A549 (cell line): Measurements from ENCODE around the gene RGS6. TPM values are rescaled to one million over a fixed set of nuclear protein-coding genes. Genes with fewer than 3 reads are reported as not detected.

ENCODE experiments used
- ATAC-seq, 2 experiments: fragments of 200-7000 bp in 1 of 2; fragments of >200 bp in 1 of 2; cut with Nextera tagmentation in 1 of 2; cut with Tn5 transposase in 1 of 2; 3 replicates each; pipeline versions ENCODE4 v1.8.0 to v1.9.1; 2018 to 2020; ENCODE audit warnings: mild to moderate bottlenecking in 1 of 2, moderate library complexity in 1 of 2
- CTCF ChIA-PET: fragments of 300-600 bp; sonication (Branson Sonifier 250); formaldehyde crosslinking; extraction: SDS; loops from one replicate; lab custom pipeline; 2021; ENCODE audit warnings: antibody characterized with exemption, inconsistent platforms; lab: Yijun Ruan, JAX
- POLR2A ChIA-PET: fragments of 350-600 bp; formaldehyde crosslinking; extraction: SDS; loops from one replicate; lab custom pipeline; 2021; ENCODE audit warnings: antibody characterized with exemption, inconsistent platforms; lab: Yijun Ruan, JAX
- DNase-seq, 2 experiments: peaks; one replicate each; pipeline versions ENCODE4 v3.0.0 to v3.0.0-alpha.2; 2011 to 2016; ENCODE audit warnings: low read depth in 1 of 2, low spot score in 1 of 2
- FAIRE-seq: peaks from 2 replicates; lab custom pipeline; 2011; peaks lifted over from hg19 to GRCh38; lab: Jason Lieb, UNC
- H3K27ac ChIP-seq, 2 experiments: fragments of >200 bp; sonication (Bioruptor Twin); formaldehyde crosslinking; 3 replicates each; pipeline ENCODE4 v1.5.1; 2016 to 2017
- H3K4me1 ChIP-seq: fragments of >200 bp; sonication (Bioruptor Twin); formaldehyde crosslinking; 3 replicates; pipeline ENCODE4 v1.6.1; 2016
- H3K4me2 ChIP-seq: fragments of >200 bp; sonication (Bioruptor Twin); formaldehyde crosslinking; 3 replicates; pipeline ENCODE4 v1.6.1; 2016
- H3K4me3 ChIP-seq: fragments of >200 bp; sonication (Bioruptor Twin); formaldehyde crosslinking; 3 replicates; pipeline ENCODE4 v1.5.1; 2016
- H3K9me3 ChIP-seq: fragments of >200 bp; sonication (Bioruptor Twin); formaldehyde crosslinking; 3 replicates; pipeline ENCODE4 v1.6.1; 2016
- BCL3 ChIP-seq: fragments of >200 bp; sonication (Bioruptor Twin); formaldehyde crosslinking; IDR thresholded peaks from 3 replicates; pipeline ENCODE4 v1.6.1; 2016
- CBX2 ChIP-seq: fragments of 200-600 bp; sonication (generic); IDR thresholded peaks from 2 replicates; pipeline ENCODE4 v1.6.1; 2016; ENCODE audit warnings: low read depth, mild to moderate bottlenecking, borderline replicate concordance
- CEBPB ChIP-seq, 2 experiments: fragments of >200 bp in 1 of 2; sonication (Bioruptor Twin) in 1 of 2; formaldehyde crosslinking in 1 of 2; IDR thresholded peaks; 2 replicates each; pipeline ENCODE4 v1.6.1; 2012 to 2016
- CHD4 ChIP-seq: fragments of 200-600 bp; sonication (generic); IDR thresholded peaks from 2 replicates; pipeline ENCODE4 v1.6.1; 2016; ENCODE audit warnings: antibody characterized with exemption, mild to moderate bottlenecking, borderline replicate concordance
- EP300 ChIP-seq, 2 experiments: fragments of >200 bp; sonication (Bioruptor Twin); formaldehyde crosslinking; IDR thresholded peaks; 2 replicates in 1 of 2; 3 replicates in 1 of 2; pipeline ENCODE4 v1.6.1; 2016 to 2017
- ESRRA ChIP-seq: fragments of 150-350 bp; IDR thresholded peaks from 2 replicates; pipeline ENCODE4 v1.6.1; 2014; ENCODE audit warnings: mild to moderate bottlenecking, low read length, borderline replicate concordance
- FOXS1 ChIP-seq: fragments of 250-450 bp; sonication (Bioruptor Pico); IDR thresholded peaks from 2 replicates; pipeline ENCODE4 v1.5.0; 2020; ENCODE audit warnings: mild to moderate bottlenecking, moderate library complexity
- GATA3 ChIP-seq: IDR thresholded peaks from 2 replicates; pipeline ENCODE4 v1.6.1; 2012; ENCODE audit warnings: borderline replicate concordance
- HDAC2 ChIP-seq: fragments of 200-600 bp; sonication (generic); IDR thresholded peaks from 2 replicates; pipeline ENCODE4 v1.6.1; 2016
- HMGXB4 ChIP-seq: fragments of 250-450 bp; sonication (Bioruptor Pico); IDR thresholded peaks from 2 replicates; pipeline ENCODE4 v1.5.0; 2021; ENCODE audit warnings: mild to moderate bottlenecking, moderate library complexity, borderline replicate concordance
- JUN ChIP-seq, 2 experiments: fragments of >200 bp; sonication (Bioruptor Twin); formaldehyde crosslinking; IDR thresholded peaks; 2 replicates in 1 of 2; 3 replicates in 1 of 2; pipeline ENCODE4 v1.6.1; 2016 to 2017
- MAFK ChIP-seq: fragments of 450-650 bp; IDR thresholded peaks from 2 replicates; pipeline ENCODE4 v1.6.1; 2014; ENCODE audit not compliant: partially characterized antibody
- MAX ChIP-seq: IDR thresholded peaks from 2 replicates; pipeline ENCODE4 v1.6.1; 2012
- NFE2L2 ChIP-seq: fragments of 150-350 bp; conservative IDR thresholded peaks from 2 replicates; pipeline ENCODE4 v1.6.1; 2014; ENCODE audit warnings: low read length
- PBX3 ChIP-seq: IDR thresholded peaks from 2 replicates; pipeline ENCODE4 v1.6.1; 2012
- POLR2A ChIP-seq: IDR thresholded peaks from 2 replicates; pipeline ENCODE4 v1.6.1; 2012; ENCODE audit warnings: mild to moderate bottlenecking, low read length
- POLR2AphosphoS2 ChIP-seq: conservative IDR thresholded peaks from 2 replicates; pipeline ENCODE4 v1.6.1; 2012; ENCODE audit warnings: low read length, improper control_type of control experiment, inconsistent platforms
- REST ChIP-seq: fragments of 200-600 bp; sonication (generic); IDR thresholded peaks from 2 replicates; pipeline ENCODE4 v1.6.1; 2016; ENCODE audit warnings: antibody characterized with exemption, mild to moderate bottlenecking, moderate library complexity
- RNF2 ChIP-seq: fragments of 200-600 bp; sonication (generic); IDR thresholded peaks from 2 replicates; pipeline ENCODE4 v1.6.1; 2016; ENCODE audit warnings: low read depth, mild to moderate bottlenecking, antibody characterized with exemption, moderate library complexity, borderline replicate concordance
- SMC3 ChIP-seq: fragments of >200 bp; sonication (Bioruptor Twin); formaldehyde crosslinking; IDR thresholded peaks from 3 replicates; pipeline ENCODE4 v1.6.1; 2018; ENCODE audit warnings: inconsistent platforms
- SREBF2 ChIP-seq: fragments of 450-650 bp; IDR thresholded peaks from 2 replicates; pipeline ENCODE4 v1.6.1; 2014; ENCODE audit warnings: mild to moderate bottlenecking, moderate library complexity
- TFCP2L1 ChIP-seq: fragments of 250-450 bp; sonication (Bioruptor Pico); IDR thresholded peaks from 2 replicates; pipeline ENCODE4 v1.5.0; 2021; ENCODE audit warnings: mild to moderate bottlenecking
- ZFP36 ChIP-seq: fragments of 450-650 bp; IDR thresholded peaks from 2 replicates; pipeline ENCODE4 v1.6.1; 2014; ENCODE audit warnings: borderline replicate concordance; ENCODE audit not compliant: partially characterized antibody
- WGBS: methylation state at CpG from one replicate; pipeline ENCODE4 v1.1.6; 2017; ENCODE audit errors: missing lambda C conversion rate; 5-methylcytosine and 5-hydroxymethylcytosine counted together
- polyA plus RNA-seq, 4 experiments: library from polyadenylated mRNA; depleted of rRNA in 3 of 4; stranded (reverse); fragments of >200 nt; fragmentation: RNase III in 1 of 4; extraction: RNeasy Plus Mini Kit Qiagen cat#74134 plus additional on column Dnase treatment in 1 of 4; gene quantifications; 2 replicates in 3 of 4; 3 replicates in 1 of 4; pipeline ENCODE4 v1.2.3, GENCODE V29; 2011 to 2017

RGS6 gene
- polyA plus RNA-seq, 2 of the 4 experiments (the other 2 are of a cell fraction), result not detected

- TF ChIP-seq REST (no peak), RNF2 (no peak), HMGXB4 (no peak), ZFP36 (no peak)
Measured at GRCh38 chr14:72404998-72405397, 472.8 kb downstream of the RGS6 start (continued).

- Histone ChIP-seq H3K4me2 (no peak overlapping the region), H3K4me3 (no peak overlapping the region), H3K4me1 (no peaks in the 10 kb centered on the region), H3K27ac (no peak overlapping the region), H3K9me3 (no peaks in the 10 kb centered on the region)
- peak; percentile 47; the same call in 1 of the 2 replicates for TF ChIP-seq NFE2L2
- peak; percentile 9 for TF ChIP-seq MAFK
- TF ChIP-seq CHD4, result no peak
- FAIRE-seq (no peak), DNase-seq (no peak), ATAC-seq (no peak)
- ChIA-PET CTCF (interaction anchor here (1.7 to 2.0 kb wide), 2 partner anchors 8 to 12 kb away, joined by 5 to 9 read pairs; no protein-coding TSS in a partner anchor), POLR2A (no interaction called here)
- 10% methylated on average over 3 of the region's 3 CpGs for WGBS
Measured at GRCh38 chr14:72408020-72408419, 475.8 kb downstream of the RGS6 start.

GRCh38 chr14:72409047-72409446 is 476.8 kb downstream of the RGS6 start:
- H3K4me2 ChIP-seq, result no peak overlapping the region
- FAIRE-seq (no peak), ATAC-seq (no peak), DNase-seq (no peak)
- H3K27ac ChIP-seq, result no peak overlapping the region
- no peaks in the 10 kb centered on the region for H3K4me1 ChIP-seq
- ChIA-PET CTCF (no interaction called here), POLR2A (no interaction called here)
- WGBS, result 0% methylated on average over 3 of the region's 3 CpGs
- H3K9me3 ChIP-seq, result no peaks in the 10 kb centered on the region
- no peak overlapping the region for H3K4me3 ChIP-seq
- no peak for TF ChIP-seq HMGXB4
- TF ChIP-seq FOXS1 (CRISPR knock-in tag), result no peak
- no peak for TF ChIP-seq BCL3
- no peak for TF ChIP-seq EP300 (IDR thresholded peaks at IDR 0.05)
- no peak for TF ChIP-seq PBX3
- TF ChIP-seq POLR2A, result no peak
- no peak for TF ChIP-seq GATA3
- no peak for TF ChIP-seq SREBF2
- no peak for TF ChIP-seq JUN (IDR thresholded peaks at IDR 0.05)
- TF ChIP-seq TFCP2L1 (CRISPR knock-in tag), result no peak
- no peak for TF ChIP-seq SMC3
- no peak for TF ChIP-seq CEBPB (IDR thresholded peaks at IDR 0.05)
- no peak for TF ChIP-seq ESRRA
- no peak for TF ChIP-seq REST
- TF ChIP-seq HDAC2, result no peak
- TF ChIP-seq NFE2L2, result no peak
- TF ChIP-seq MAX, result no peak
- TF ChIP-seq POLR2AphosphoS2, result no peak
- TF ChIP-seq CBX2, result no peak
